Mesenchymal stem cell (in vitro differentiated cells and primary cell): ENCODE measurements around the gene SLC66A2.

ENCODE experiments used
- DNase-seq: peaks from one replicate; pipeline ENCODE4 v3.0.0-alpha.2; 2013
- H2AFZ ChIP-seq: one replicate; pipeline ENCODE4 v1.6.1; 2013; ENCODE audit warnings: low read depth, mild to moderate bottlenecking, control low read depth, inconsistent platforms, low read length, moderate library complexity
- H2AK5ac ChIP-seq: 2 replicates; pipeline ENCODE4 v1.6.1; 2013; ENCODE audit warnings: low read length, moderate library complexity, mild to moderate bottlenecking, inconsistent platforms; ENCODE audit not compliant: severe bottlenecking
- H2BK120ac ChIP-seq: one replicate; pipeline ENCODE4 v1.6.1; 2013; ENCODE audit warnings: low read depth, mild to moderate bottlenecking, inconsistent platforms, low read length, moderate library complexity
- H2BK12ac ChIP-seq, 2 experiments: one replicate each; pipeline ENCODE4 v1.6.1; 2013; ENCODE audit warnings: inconsistent platforms in 2 of 2, low read length in 2 of 2, mild to moderate bottlenecking in 2 of 2, moderate library complexity in 2 of 2, control low read depth in 1 of 2
- H2BK15ac ChIP-seq: one replicate; pipeline ENCODE4 v1.6.1; 2013; ENCODE audit warnings: mild to moderate bottlenecking, low read depth, inconsistent platforms; ENCODE audit not compliant: poor library complexity, severe bottlenecking
- H2BK5ac ChIP-seq: 2 replicates; pipeline ENCODE4 v1.6.1; 2013; ENCODE audit warnings: low read depth, mild to moderate bottlenecking, low read length, control low read depth, inconsistent platforms; ENCODE audit not compliant: poor library complexity, severe bottlenecking
- H3K14ac ChIP-seq, 2 experiments: one replicate each; pipeline ENCODE4 v1.6.1; 2013; ENCODE audit warnings: inconsistent platforms in 2 of 2, low read length in 2 of 2, control low read depth in 1 of 2, mild to moderate bottlenecking in 1 of 2, moderate library complexity in 1 of 2
- H3K18ac ChIP-seq, 2 experiments: one replicate each; pipeline ENCODE4 v1.6.1; 2013; ENCODE audit warnings: inconsistent platforms in 2 of 2, low read length in 2 of 2, control low read depth in 1 of 2, low read depth in 1 of 2, mild to moderate bottlenecking in 1 of 2
- H3K23ac ChIP-seq, 2 experiments: one replicate each; pipeline ENCODE4 v1.6.1; 2013; ENCODE audit warnings: inconsistent platforms in 2 of 2, low read length in 2 of 2, mild to moderate bottlenecking in 2 of 2, moderate library complexity in 2 of 2, control low read depth in 1 of 2
- H3K27ac ChIP-seq: 2 replicates; pipeline ENCODE4 v1.5.1; 2013; ENCODE audit warnings: mild to moderate bottlenecking, moderate library complexity, low read length, control low read depth, inconsistent platforms; ENCODE audit not compliant: poor library complexity, severe bottlenecking
- H3K27me3 ChIP-seq, 2 experiments: 2 replicates each; pipeline versions ENCODE4 v1.6.1 to v1.7.0; 2013; ENCODE audit warnings: low read length in 2 of 2, mild to moderate bottlenecking in 2 of 2, moderate library complexity in 2 of 2, control low read depth in 1 of 2, inconsistent platforms in 1 of 2; ENCODE audit not compliant: control insufficient read depth in 1 of 2, insufficient read depth in 1 of 2
- H3K36me3 ChIP-seq, 2 experiments: 2 replicates each; pipeline versions ENCODE4 v1.6.1 to v1.7.0; 2013; ENCODE audit warnings: low read length in 2 of 2, control low read depth in 1 of 2, inconsistent platforms in 1 of 2, low read depth in 1 of 2, mild to moderate bottlenecking in 1 of 2; ENCODE audit not compliant: insufficient read depth in 2 of 2, control insufficient read depth in 1 of 2
- H3K4ac ChIP-seq, 2 experiments: one replicate each; pipeline ENCODE4 v1.6.1; 2013; ENCODE audit warnings: inconsistent platforms in 2 of 2, low read length in 2 of 2, mild to moderate bottlenecking in 2 of 2, moderate library complexity in 2 of 2, control low read depth in 1 of 2, low read depth in 1 of 2
- H3K4me1 ChIP-seq: 2 replicates; pipeline ENCODE4 v1.6.1; 2013; ENCODE audit warnings: low read depth, low read length, control low read depth; ENCODE audit not compliant: control insufficient read depth, insufficient read depth
- H3K4me2 ChIP-seq: 2 replicates; pipeline ENCODE4 v1.6.1; 2013; ENCODE audit warnings: low read length, mild to moderate bottlenecking, inconsistent platforms; ENCODE audit not compliant: poor library complexity, severe bottlenecking
- H3K4me3 ChIP-seq, 2 experiments: 2 replicates each; pipeline versions ENCODE4 v1.5.1 to v1.7.0; 2013; ENCODE audit warnings: low read length in 2 of 2, mild to moderate bottlenecking in 2 of 2, control low read depth in 1 of 2, low read depth in 1 of 2; ENCODE audit not compliant: insufficient read depth in 1 of 2
- H3K79me1 ChIP-seq: replicated peaks from 2 replicates; pipeline ENCODE4 v1.6.1; 2013; ENCODE audit warnings: mild to moderate bottlenecking, control low read depth, low read length, inconsistent platforms; ENCODE audit not compliant: poor library complexity, severe bottlenecking
- H3K9ac ChIP-seq: 2 replicates; pipeline ENCODE4 v1.7.0; 2013; ENCODE audit warnings: mild to moderate bottlenecking, low read length, moderate library complexity
- H3K9me3 ChIP-seq: 2 replicates; pipeline ENCODE4 v1.7.0; 2013; ENCODE audit warnings: mild to moderate bottlenecking, low read length; ENCODE audit not compliant: control insufficient read depth
- H4K8ac ChIP-seq: one replicate; pipeline ENCODE4 v1.6.1; 2013; ENCODE audit warnings: inconsistent platforms, mild to moderate bottlenecking, low read length, moderate library complexity
- H4K91ac ChIP-seq: one replicate; pipeline ENCODE4 v1.6.1; 2013; ENCODE audit warnings: mild to moderate bottlenecking, low read length, inconsistent platforms
- WGBS: methylation state at CpG from one replicate; pipeline ENCODE4 v1.1.7; 2013; ENCODE audit warnings: mixed read lengths; 5-methylcytosine and 5-hydroxymethylcytosine counted together

Gene SLC66A2

DNA sequence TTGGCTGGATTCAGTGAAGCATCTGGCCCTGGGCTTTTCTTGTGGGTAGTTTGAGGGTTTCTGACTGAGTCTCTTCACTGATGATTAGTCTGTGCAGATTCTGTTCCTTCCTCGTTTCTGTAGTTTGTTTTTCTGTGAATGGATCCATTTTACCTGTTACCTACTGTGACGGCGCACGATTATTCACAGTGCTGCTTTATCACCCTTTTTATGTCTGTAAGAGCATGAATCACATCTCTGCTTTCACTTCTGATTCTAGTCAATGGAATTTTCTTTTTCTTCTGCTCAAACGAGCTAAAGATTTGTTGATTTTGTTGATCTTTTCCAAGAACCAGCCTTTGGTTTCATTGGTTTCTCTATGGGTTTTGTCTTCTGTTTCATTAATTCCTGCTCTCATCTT, 60.8 kb downstream of the SLC66A2 start:
- Histone ChIP-seq H3K23ac (no peak overlapping the region), H3K9ac (no peak overlapping the region), H2AK5ac (no peak overlapping the region), H2AFZ (no peak overlapping the region), H3K27me3 (no peaks in the 10 kb centered on the region), H4K91ac (no peak overlapping the region), H3K18ac (no peak overlapping the region), H3K36me3 (no peaks in the 10 kb centered on the region), H3K79me1 (no peaks in the 10 kb centered on the region), H3K4me1 (no peaks in the 10 kb centered on the region), H3K4me2 (no peak overlapping the region), H2BK120ac (no peak overlapping the region), H3K9me3 (peaks cover 68% of the 10 kb centered on the region), H3K4me3 (no peak overlapping the region), H2BK12ac (no peak overlapping the region), H4K8ac (no peak overlapping the region), H3K27ac (no peak overlapping the region), H3K14ac (no peak overlapping the region), H3K4ac (no peak overlapping the region), H2BK15ac (no peak overlapping the region), H2BK5ac (no peak overlapping the region)
- 90% methylated on average over 4 of the region's 5 CpGs for WGBS
- DNase-seq = no peak

DNA sequence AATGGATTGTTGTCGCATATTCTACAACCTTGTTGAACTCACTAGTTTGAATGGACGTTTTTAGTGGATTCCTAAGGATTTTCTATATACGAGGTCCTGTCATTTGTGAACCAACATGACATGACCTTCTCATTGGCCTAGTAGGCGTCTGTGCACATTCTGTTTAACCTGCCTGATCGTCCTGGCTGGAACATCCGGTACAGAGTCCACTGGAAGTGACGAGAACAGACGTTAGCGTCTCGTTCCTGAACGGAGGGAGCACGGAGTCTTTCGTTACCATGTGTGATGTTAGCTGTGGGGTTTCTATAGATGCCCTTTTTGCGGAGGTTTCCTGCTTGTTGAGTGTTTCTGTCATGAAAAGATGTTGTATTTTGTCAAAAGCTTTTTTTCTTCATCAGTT, 61.9 kb downstream of the SLC66A2 start:
- Histone ChIP-seq H2BK5ac (no peak overlapping the region), H4K91ac (no peak overlapping the region), H3K18ac (no peak overlapping the region), H3K27me3 (no peaks in the 10 kb centered on the region), H3K9me3 (peaks cover 57% of the 10 kb centered on the region), H4K8ac (no peak overlapping the region), H3K79me1 (no peaks in the 10 kb centered on the region), H3K4me2 (no peak overlapping the region), H2BK15ac (no peak overlapping the region), H2AK5ac (no peak overlapping the region), H3K4me1 (no peaks in the 10 kb centered on the region), H3K23ac (no peak overlapping the region), H3K27ac (no peak overlapping the region), H2AFZ (no peak overlapping the region), H3K4me3 (no peak overlapping the region), H3K4ac (no peak overlapping the region), H3K9ac (no peak overlapping the region), H2BK120ac (no peak overlapping the region), H3K14ac (no peak overlapping the region), H3K36me3 (no peaks in the 10 kb centered on the region), H2BK12ac (no peak overlapping the region)
- no peak for DNase-seq
- WGBS = 87% methylated on average over 14 of the region's 14 CpGs

DNA sequence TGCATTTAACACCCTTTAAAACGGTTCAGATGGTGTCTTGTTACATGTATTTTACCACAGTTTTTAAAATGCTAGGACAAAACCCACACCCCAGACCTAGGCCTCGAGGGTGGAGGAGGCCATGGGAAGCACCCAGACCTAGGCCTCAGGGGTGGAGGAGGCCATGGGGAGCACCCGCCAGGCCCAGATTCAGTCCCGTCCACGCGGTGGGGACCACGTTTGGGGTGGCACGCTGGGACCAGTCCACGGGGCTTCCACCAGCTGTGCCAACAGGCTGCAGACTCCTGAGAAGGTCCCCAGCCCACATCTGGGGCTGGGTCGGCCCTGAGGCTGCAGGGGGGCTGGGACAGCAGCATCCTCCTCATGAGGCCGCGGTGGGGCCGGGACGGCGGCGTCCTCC, 63.4 kb downstream of the SLC66A2 start:
- no peaks in the 10 kb centered on the region for H3K79me1 ChIP-seq
- no peaks in the 10 kb centered on the region for H3K4me1 ChIP-seq
- no peak overlapping the region for H2BK5ac ChIP-seq
- no peak overlapping the region for H2BK15ac ChIP-seq
- DNase-seq = no peak
- H3K9me3 ChIP-seq = peaks cover 41% of the 10 kb centered on the region
- no peak overlapping the region for H3K4me3 ChIP-seq
- WGBS = 91% methylated on average over 16 of the region's 16 CpGs
- no peak overlapping the region for H3K4me2 ChIP-seq
- no peak overlapping the region for H2BK120ac ChIP-seq
- no peak overlapping the region for H2BK12ac ChIP-seq
- H3K27me3 ChIP-seq = no peaks in the 10 kb centered on the region
- no peak overlapping the region for H3K23ac ChIP-seq
- no peak overlapping the region for H3K27ac ChIP-seq
- no peak overlapping the region for H4K91ac ChIP-seq
- H3K14ac ChIP-seq = no peak overlapping the region
- no peak overlapping the region for H3K4ac ChIP-seq
- H3K9ac ChIP-seq = no peak overlapping the region
- no peak overlapping the region for H2AK5ac ChIP-seq
- no peaks in the 10 kb centered on the region for H3K36me3 ChIP-seq
- H4K8ac ChIP-seq = no peak overlapping the region
- no peak overlapping the region for H3K18ac ChIP-seq
- no peak overlapping the region for H2AFZ ChIP-seq

DNA sequence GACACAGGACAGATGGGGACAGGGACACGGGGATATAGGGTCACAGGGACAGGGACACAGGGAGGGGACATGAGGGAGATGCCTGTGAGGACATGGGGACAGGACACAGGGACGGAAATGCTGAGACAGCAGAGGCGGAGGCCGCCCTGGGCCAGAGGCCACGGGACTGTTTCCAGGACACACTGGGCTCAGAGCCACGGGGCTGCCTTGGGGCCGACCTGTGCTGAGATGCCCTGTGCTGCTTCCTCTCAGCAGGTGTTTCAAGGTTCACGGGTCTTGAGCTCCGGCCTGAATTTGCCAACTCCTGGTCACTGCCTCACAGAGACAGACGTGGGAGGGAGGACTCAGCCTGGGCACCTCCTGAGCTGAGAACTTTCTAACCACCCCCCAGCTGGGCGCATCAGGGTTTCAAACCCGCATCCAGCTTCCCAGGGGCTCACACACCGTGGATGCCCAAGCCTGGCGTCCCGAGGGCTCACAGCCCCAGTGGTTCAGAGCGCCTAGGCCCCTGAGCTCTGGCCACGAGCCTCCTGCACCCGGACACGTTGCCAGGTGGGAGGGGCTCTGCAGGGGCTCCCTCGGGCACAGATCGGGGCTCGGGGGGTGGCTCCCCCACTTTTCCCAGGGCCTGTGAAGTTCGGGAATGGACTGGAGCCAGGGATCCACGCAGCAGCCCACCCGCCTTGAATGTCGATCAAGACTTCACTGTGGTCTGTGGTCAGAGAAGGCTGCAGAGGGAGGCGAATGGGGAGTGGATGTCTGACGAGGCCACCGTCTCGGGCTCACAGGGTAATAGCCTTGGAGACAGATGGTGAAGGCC, 64.1 kb downstream of the SLC66A2 start:
- no peak for DNase-seq
- Histone ChIP-seq H3K9ac (no peak overlapping the region), H3K18ac (no peak overlapping the region), H3K4ac (no peak overlapping the region), H3K27me3 (no peaks in the 10 kb centered on the region), H3K27ac (no peak overlapping the region), H3K23ac (no peak overlapping the region), H3K4me1 (no peaks in the 10 kb centered on the region), H4K91ac (no peak overlapping the region), H2BK12ac (no peak overlapping the region), H2BK120ac (no peak overlapping the region), H2BK15ac (no peak overlapping the region), H3K4me3 (no peak overlapping the region), H3K4me2 (no peak overlapping the region), H2AK5ac (no peak overlapping the region), H2AFZ (no peak overlapping the region), H3K9me3 (peaks cover 35% of the 10 kb centered on the region), H3K79me1 (no peaks in the 10 kb centered on the region), H3K36me3 (no peaks in the 10 kb centered on the region), H4K8ac (no peak overlapping the region), H3K14ac (no peak overlapping the region), H2BK5ac (no peak overlapping the region)
- 90% methylated on average over 30 of the region's 30 CpGs for WGBS
